ENCODE measurements around the gene CPNE4.

CPNE4 gene

DNA sequence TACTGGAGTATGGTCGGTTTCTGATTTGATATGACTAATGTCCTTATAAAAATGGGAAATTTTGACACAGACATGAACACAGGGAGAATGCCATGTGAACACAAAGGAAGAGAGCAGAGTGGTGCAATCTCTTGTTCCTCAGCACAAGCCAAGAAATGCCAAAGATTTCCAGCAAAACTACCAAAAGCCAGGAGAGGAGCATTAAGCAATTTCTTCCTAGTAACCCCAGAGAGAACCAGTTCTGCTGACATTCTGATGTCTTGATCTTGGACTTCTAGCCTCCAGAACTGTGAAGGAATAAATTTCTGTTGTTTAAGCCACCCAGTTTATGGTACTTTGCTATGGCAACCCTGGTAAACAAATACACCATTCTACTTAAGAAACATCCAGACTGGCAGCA, 304.2 kb downstream of the CPNE4 start:
- DNase-seq, result no peak

DNA sequence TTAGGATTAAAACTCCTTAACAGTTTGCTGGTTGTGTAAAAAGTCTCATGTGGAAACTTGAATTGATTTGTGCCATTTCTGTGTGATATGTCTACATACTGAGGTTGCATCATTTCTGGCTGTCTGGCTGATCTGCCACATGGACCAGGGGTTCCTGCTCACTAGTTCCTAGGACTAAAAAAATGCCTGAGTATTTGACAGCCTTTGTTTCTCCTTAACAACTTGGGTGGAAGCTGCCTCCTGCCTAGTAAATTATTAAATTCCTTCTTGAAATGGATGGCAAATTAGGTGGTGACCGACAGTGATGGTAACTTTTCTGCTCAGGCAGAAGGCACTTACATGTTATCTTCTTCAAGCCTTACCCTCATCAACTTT, 305.2 kb downstream of the CPNE4 start:
- no peak for DNase-seq

DNA sequence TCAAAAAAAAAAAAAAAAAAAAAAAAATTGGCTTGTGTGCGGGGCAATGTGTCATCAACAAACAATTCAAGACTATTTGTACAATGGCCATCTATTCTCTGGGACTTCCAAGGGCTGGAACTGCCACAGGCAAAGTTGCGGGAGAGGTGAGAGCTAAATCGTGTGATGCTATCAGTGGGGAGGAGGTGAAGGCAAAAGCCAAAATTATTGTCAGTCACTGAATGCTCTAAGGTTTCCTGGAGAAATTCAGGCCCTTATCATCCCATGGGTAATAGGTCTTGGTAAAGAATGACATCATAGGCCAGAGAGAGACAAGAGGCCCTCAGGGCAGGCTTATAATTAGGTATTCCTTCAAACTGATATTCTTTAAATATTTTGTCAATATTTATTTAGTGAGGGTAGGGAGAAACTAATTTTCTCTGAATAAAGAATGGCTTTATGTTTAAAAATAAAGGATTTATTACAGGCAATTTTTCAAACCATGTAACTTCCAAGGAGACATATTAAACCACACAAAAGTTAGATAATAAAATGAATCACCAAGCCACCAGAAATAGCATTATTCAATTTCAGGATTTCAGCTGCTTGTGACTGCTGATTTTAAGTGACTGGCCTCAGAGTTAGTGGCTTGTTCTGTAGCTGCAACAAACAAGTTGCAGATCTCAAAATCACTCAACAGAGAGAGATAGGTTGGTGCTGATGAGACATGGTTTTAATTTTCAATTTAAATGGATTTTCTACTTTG, 305.7 kb downstream of the CPNE4 start:
- DNase-seq, result no peak

DNA sequence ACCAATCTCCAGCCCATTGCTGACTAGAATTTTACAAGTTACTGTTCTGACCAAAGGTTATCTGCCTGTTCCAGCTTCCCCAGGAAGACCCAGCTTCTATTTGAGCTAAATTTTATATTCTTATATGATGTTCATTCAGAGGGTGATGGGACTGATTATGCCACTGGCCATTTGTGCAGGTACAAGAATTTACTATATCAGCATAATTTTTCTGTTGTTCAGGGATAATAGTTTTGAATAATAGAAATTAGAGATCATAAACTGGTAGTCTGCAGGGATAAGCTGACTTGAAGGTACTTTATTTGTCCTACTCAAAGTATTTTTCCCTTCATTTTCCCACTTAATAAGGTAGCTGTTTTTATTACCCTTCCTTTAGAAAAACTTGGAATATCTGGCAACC, 309.4 kb downstream of the CPNE4 start:
- DNase-seq, result no peak

DNA sequence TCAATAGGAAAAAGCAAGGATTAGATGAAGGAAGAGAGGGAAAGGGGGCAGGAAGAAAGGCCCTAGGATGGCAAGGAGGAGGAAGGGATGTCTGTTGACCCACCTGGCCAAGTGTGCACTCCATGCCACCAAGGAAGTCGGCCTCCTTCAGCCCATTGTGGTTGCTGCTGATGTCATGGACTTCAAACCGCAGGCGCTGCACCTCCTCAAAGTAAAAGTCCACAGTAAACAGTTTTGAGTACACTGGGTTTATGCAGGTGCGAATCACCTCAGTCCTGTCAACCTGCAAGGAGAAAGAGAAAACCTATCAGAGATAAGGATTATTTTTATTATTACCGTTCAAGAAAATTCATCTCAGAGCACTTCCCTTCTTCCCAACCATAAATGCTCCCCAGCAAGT, 311.5 kb downstream of the CPNE4 start:
- no peak for DNase-seq

DNA sequence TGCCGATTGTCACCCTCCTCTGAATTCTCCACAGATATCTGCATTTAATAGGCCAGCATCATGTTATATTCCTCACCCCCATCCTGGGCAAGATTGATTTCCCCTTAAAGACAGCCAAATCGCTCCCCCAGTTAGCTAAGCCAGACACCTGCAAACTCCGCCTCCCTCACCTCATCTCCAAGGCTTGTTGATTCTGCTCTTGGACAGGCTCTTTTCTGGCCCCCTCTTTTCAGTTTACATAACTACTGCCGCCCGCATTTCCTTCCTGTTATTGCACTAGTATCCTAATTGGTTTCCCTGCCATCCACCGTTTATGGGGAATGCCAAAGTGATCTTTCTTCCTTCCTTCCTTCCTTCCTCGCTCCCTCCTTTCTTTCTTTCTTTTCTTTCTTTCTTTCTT, 317.3 kb downstream of the CPNE4 start:
- no peak for DNase-seq

DNA sequence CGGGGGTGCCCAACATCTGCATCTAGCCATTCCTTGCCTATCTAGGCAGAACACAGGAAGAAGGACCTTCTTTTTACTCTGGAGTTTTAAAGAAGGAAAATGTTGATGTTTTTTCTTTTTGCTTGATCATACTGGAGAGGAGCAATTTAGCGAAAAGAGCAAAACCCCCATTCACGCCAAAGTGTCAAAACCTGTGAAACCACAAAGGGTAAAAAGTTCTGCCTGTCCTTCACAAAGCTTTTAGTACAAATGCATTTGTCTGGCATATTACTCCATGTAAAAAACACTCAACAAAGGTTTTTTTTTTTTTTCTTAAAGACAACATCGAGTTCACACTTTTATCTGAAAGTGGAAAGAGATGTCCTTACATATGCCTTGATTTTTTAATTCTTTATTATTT, 317.9 kb downstream of the CPNE4 start:
- DNase-seq, result no peak

DNA sequence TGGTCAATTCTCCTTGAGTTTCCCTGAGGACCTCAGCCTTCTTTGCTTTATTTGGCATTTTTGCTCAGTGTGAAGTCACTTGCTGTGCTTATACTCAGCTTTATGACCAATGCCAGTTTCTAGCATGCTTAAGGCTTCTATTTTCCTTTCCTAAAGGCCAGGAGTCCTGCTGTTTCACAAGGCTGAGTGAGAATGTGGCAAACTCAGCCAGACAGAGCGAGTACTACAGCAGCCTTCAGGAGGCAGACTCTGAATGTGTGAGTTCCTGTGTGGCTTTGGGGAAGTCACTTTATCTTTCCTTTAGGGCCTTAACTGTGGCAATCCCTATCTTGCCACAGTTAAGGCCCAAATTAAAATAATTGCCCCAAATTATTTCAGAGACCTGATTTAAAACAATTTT, 318.8 kb downstream of the CPNE4 start:
- peak; percentile 45 to 58 for DNase-seq

DNA sequence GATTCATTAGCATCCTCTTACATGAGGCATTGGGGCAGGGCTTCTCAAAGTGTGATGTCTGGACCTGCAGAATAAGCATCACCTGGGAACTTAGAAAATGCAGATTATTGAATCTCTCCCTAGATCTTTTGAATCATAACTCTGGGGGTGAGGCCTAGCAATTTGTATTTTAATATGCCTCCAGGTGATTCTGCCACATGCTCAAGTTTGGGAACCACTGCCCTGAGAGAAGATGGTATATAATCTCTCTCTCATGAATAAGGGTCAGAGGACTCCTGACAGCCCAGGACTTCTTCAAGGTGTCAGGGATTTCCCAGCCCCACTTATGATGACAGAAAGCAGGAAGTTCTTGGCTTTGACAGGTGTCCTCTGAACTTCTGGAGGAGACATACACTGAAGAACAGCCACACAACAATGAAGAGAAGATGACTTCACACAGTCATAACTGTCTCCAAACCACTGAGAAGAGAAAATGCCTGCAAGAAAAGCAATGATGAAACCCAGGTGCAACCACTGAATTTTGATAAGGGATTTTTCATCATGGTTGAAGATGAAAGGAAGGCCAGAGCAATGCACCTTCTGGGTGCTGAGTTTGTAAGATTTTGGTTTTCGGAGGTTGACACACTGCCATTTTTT, 320.1 kb downstream of the CPNE4 start:
- no peak for DNase-seq

DNA sequence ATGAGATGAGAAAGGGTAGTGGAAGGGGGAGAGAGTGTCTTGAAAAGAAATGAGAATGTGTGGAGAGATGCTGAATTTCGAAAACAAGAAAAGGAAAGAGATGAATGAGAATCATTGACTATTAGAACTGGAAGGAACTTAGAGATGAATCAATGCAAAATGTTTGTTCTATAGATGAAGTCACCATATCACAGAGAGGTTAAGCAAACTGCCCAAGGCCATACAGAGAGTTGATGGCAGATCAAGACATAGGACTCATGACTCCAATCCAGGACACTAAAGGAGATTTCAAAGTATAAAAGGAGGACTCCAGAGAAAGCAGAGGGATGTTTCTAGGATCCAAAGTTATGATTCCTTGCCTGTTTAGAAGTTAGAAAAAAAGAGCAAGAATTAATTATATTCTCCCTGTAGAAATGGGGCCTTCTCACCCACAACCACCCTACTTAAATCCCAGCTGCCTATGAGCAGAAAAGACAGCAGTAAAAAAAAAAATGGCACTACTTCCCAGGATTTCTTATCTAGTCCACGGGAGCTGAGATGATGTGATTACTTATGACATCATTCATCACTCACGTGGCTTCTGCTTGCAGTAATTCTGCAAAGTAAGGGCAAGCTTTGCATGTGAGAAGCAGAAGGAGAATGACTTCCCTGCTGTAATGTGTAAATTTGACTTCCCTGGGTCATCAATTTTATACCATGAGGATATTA, 321.2 kb downstream of the CPNE4 start:
- DNase-seq, result no peak

DNA sequence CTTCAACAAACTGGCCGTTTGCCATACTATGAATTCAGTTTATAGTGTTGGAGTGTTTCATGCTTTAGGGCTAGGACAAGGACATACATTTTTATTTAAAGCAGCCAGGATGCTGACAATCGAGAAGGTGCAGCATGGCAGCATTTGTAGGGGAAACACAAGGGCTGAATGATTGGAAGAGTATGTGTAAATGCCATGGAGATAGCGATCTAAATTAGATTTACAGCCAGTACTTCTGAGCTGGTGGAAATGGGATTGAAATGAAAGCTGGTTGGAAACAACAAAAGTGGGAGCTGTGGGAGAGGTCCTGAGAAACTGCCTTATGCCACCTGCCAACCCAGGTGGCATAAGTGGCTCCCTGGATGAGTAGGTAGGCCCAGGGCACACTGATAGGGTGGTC, 322.2 kb downstream of the CPNE4 start:
- no peak for DNase-seq

DNA sequence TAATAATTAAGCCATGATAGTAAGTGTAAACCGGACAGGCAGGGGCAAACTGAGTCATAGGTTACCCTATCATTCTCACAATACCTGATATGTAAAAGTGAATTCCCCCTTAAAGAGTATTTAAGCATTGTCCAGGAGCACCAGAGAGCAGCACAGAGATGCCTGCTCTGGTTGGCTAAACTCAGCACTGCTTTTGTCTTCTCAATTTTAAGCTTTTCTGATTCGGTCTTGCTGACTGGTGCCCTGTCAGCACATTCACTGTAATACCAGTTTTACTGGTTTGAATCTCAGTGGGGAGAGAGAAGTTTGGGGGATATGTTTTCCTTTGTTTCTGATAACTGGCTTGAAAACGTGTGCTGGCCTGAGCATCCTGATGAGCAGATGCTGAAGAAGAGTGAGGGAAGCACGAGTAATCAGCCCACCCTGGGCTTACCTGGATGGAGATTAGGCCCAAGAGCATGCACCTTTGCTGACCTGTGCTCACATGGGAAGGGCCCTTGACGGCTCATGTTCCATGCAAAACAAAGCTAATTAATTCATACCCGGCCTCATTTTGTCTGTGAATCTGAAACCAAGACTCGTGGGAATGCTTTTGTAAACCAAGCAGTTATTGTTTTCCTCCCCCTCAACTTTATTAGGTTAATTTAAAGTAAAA, 323.6 kb downstream of the CPNE4 start:
- DNase-seq, result no peak

DNA sequence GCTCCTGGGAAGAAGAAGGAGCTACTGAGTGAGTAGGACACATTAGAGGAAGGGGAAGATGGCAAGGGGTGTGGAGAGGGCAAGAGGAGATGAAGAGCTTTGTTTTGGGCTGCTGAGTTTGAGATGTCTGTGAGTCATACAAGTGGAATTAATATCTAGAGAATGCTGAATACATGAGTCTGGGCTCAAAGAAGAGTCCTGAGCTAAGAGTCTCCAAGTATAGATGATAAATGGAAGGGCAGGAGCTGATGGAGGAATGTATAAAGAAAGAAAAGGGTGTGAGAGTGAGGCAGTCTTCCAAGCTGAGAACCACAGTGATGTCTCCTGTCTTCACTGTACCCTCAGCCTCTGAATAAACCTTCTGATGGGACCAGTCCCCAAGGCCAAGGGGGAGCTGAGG, 326.6 kb downstream of the CPNE4 start:
- no peak for DNase-seq

DNA sequence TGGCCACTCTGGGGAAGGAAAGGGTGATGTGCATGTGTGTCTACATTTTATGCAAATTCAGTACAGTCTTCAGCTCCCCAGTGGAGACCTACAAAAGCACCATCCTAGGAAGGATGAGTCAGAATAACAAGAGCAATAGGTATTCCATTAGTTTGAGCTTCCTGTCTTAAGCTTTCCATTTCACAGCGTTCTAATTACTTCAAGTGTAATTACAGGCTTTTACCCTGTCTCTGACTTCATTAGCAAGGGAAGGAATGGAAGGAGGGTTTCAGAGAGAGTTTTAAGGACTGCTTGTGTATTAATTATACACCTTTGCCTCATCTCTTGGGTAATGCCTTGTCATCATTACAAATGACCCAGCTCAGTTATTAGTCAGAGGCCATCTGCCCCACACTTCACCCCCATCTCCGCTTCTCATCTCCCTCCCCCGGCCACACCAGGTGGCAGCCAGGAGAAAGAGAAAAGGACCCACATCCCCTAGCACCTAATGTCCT, 329.2 kb downstream of the CPNE4 start:
- no peak for DNase-seq

DNA sequence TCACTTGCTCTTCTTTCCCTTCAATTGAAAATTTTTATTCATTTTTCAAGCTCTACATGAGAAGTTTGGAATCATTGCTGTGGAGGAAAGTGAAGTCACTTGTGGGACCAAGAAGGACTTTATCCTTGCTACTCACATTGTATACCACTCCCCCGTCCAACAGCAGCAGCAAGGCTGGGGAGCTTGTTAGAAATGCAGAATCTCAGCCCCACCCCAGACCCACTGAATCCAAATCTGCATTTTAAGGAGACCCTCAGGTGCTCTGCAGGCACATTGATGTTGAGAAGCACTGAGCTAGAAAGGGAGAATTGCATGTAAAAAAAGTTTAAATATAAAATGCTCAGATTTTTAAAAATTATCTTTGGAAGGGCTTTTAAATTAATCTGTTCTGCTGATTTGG, 329.7 kb downstream of the CPNE4 start:
- no peak for DNase-seq

DNA sequence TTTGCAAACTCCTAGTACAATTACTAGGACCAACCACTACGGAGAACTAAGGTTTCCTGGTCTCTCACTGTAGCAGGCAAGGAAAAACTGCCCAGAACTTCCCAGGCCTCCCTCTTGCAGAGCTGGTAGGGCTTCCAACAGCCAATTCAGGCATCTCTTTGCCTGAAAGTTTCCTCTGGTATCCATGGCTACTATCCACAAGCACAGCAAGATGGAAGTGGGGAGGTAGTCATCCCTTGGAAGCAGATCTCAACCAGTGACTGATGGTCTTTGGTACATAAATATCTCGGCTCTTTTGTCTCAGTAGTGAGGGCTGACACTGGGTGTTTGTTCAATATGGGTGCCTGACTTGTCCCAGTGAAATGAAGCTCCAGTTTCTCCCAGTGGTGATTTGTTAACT, 330.7 kb downstream of the CPNE4 start:
- no peak for DNase-seq

DNA sequence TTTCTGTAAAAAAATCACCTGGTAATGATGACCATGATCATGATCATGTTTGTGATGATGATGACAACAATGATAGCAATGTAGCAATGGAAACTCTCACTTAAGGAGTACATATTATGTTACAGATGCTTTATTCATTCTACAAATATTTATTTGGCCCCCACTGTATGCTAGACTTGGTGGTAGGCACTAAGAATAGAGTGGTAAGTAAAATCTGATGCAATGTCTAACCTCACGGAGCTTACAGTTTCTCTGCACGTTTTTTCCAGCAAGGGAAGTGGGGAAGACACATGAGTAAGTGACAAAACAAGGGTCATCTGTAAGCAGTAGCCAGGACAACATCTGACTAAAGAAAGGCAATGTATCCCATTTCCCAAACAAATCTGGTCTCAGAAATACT, 332.7 kb downstream of the CPNE4 start:
- DNase-seq, result no peak

DNA sequence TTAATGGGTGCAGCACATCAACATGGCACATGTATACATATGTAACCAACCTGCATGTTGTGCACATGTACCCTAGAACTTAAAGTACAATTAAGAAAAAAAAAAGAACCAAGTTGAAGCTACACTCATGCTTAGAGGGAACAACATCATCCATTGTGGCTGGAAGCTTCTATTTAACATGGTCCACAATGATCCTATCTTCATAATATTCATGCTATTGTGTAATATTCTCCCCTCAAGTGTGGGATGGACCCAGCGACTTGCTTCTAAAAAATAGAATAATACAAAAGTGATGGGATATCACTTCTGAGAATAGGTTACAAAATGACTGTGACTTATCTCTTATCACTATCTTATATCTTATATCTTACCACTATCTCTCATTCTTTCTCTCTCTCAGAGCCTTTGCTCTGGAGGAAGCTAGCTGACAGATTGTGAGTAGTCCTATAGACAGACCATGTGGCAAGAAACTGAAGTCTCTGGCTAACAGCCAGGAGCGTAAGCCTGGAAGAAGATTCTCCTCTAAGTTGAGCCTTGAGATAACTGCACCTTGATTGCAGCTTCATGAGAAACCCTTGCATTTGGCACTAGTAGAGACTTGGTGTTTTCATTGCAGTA, 333.6 kb downstream of the CPNE4 start:
- no peak for DNase-seq

DNA sequence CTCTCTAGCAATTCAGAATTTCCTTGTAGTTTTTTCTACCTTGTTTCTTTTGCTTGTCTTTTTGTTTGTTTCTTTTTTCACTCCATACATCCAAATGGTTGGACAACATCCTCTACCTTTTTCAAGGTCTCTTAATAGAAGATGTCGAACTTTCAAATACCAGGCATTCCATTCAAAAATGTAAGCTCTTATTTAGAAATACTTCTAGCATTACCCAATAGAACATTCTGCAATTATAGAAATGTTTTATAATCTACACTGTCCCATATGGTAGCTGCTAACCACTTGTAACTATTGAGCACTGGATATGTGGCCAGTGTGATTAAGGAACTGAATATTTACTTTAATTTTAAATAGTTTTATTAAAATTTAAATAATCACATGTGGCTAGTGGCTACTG, 335.8 kb downstream of the CPNE4 start:
- no peak for DNase-seq

DNA sequence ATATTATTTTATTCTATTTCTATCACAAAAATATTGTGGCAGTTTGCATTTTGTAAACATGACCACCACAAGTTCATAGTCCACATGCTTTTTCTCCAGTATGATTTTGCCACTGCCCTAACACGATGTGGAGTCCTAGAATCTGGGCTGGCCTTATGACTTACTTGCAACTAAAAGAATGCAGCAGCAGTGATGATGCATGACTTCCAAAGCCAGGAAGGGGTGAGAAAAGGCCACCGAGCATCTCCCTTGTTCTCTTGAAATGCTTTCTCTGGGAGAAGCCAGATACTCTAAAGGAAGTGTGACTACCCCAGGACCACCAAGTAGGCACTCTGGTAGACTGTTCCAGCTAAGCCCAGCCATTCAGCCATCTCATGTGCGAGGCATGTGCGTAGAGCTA, 340.4 kb downstream of the CPNE4 start:
- DNase-seq, result no peak

DNA sequence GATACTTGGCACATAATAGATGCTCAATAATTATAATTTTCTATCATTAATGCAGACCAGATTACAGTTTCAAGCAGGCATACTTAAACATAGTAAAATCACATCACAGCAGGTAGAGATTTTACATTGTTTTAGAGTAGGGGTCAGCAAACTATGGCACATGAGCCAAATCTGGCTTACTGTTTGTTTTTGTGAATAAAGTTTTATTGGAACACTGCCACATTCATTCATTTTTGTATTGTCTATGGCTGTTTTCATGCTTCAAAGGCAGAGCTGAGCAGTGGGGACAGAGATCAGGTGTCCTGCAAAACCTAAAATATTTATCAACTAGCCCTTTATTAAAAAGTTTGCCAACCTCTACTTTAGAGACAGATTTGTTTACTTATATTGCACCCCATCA, 342.5 kb downstream of the CPNE4 start:
- no peak for DNase-seq

DNA sequence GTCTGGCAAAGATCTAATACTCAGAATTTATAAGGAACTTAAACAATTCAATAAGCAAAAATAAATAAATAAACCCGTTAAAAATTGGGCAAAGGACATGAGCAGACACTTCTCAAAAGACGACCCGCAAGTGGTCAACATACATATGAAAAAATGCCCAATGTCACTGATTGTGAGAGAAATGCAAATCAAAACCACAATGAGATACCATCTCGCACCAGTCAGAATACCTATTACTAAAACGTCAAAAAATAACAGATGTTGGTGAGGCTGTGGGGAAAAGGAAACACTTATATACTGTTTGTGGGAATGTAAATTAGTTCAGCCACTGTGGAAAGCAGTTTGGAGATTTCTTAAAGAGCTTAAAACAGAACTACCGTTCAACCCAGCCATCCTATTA, 344.0 kb downstream of the CPNE4 start:
- DNase-seq, result no peak

DNA sequence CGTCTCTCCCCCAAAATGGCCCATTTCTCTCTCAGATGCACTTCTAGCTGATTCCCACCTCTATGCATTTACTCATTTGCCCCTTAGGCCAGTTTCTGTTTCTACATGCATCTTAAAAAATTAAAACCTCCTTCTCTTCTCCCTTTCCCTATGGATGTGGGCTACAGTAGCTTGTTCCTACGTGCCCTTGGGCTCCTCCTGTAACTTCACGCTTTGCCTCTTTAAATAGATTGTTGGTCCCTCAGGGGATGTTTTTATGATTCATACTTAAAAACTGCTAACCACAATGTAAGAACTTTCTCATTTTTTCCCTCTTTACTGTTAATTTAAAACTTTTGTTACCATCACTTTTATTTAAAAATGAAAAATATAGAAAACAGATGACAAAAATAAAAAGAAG, 346.4 kb downstream of the CPNE4 start:
- no peak for DNase-seq
